Measurements from ENCODE around the gene CXXC5.

Gene CXXC5

DNA sequence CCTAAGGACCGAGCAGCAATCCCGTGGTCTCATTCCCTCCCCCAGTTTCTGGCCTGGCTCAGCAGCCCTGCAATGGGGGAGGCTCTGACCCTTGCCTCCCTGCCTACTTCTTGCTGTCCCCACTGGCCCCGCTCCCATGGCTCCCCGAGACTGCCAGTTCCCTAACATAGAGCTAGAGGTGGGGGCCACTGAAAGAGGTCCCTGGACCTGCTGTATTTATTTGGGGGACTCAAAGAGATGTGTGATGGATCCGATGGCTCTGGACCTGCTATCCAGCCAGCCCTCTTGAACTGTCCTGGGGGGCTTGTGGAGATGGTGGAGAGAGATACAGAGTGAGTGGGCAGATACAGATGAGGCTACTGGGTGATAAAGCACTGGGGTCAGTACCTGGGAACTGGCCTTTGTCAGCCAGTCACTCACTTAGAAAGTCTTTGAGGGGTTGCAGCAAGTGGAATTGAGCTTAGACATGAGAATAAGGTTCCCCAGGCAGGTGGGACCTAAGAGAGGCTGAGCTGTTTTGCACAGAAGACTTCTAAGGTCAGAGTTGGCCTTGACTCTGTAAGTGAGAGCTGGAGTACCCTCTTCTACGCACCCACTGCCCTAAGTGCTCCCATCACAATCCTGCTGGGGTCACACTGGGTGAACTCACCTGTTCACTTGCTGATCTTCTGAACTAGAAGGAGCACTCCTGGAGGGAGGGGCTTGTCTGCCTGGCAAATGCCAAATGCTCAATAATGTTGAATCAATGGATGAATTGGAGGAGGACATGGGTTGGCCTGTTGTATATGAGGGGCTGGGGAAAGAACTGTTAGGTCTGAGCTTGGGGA is 42.9 kb downstream of the CXXC5 start:
- no peak for DNase-seq (ENCODE audit: low read depth in 1 of 2, low spot score in 1 of 2)

DNA sequence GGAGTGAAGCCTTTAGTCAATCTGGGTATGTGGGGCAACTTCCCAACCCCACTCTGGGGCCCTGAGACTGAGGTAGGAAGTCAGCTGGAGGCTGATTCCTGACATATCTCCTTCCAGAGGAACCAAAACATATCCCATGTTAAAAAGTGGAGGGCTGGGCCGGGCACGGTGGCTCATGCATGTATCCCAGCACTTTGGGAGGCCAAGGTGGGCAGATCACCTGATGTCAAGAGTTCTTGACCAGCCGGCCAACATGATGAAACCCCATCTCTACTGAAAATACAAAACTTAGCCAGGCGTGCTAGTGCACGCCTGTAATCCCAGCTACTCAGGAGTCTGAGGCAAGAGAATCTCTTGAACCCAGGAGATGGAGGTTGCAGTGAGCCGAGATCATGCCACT is 44.0 kb downstream of the CXXC5 start:
- no peak for DNase-seq (ENCODE audit: low read depth in 1 of 2, low spot score in 1 of 2)

DNA sequence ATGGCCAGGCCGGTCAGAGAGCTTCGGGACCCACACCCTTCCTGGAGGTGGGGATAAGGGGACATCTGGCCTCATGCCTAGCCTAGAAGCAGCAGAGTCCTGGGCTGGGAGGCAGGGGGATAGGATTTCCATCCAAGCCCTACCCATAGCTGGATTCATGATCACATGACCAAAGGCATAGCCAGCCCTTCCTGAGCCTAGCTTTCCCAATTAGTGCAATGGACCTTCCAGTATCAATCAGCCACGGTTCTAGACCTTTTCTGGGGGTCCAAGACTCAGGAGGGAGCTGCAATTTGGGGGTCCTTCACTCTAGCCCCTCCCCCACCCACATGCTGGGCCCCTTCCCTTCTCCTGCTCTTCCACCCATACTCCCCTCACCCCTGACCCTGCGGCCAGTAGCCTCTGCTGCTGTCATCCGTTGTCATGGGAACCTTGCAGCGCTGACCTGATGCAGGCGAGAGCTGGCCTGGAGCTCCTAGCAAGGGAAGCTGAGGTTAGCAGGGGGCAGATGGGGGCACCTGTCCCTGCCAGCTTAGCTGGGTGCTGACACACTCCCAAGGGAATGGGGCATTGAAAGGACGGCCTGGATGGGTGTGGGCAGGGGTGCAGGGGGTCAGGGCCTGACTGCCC is 44.6 kb downstream of the CXXC5 start:
- no peak for DNase-seq (ENCODE audit: low read depth in 1 of 2, low spot score in 1 of 2)

DNA sequence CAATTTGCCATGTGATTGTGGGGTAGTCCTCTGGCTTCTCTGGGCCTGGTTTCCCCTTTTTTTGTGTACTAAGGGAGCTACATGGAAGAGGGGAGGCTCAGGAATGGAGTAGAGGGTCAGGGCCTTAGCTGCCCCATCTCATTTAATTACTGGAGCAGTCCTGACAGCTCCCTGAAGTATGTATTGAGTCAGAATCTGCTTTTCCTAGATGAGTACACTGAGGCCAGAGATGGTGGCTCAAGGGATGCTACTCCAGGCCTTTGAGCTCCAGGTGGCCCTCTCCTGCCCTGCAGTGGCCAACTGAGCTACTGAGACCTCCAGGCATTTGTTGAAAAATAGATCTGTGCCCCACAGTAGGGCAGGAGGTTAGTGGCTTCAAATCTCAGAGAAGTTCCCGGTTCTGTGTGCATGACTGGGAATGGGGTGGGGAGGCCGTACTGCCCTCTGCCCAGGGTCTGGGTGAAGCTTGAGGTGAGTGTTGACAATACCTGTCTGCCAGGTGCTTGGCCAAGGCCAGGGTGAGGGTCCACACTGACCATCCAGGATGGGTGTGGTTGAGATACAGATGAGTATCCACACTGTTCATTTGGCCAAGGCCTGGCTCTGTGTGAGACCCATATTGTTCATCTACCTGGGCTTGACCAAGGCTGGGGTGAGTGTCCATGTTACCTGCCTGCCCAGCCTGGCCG is 45.7 kb downstream of the CXXC5 start:
- no peak for DNase-seq (ENCODE audit: low read depth in 1 of 2, low spot score in 1 of 2)

DNA sequence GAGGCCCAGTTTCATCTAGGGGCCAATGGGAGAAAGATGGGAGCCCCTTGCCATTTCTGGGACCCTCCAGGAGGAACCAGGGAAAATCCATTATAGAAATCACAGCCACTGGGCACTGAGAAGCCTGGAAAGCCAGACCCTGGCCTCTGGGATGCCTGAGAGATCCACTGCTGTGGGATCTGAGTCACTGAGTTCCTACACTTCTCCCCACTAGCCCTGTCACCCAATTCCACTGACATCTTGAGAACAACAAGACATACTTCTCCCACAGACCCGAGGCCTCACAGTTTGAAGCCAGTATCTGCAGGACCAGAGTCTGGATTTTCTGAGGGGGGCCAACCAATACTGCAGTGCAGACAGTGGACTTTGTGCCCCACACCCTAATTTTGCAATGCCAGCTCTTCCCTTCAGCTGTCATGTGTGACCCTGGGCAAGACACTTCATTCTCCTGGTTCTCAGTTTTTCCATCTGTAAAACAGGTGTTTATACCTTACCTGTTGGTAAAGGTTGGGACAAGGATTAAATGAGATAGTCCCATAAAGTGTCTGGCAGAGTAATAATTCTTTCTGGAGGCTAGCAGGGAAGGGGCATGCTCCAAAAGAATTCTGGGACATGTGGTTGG is 46.5 kb downstream of the CXXC5 start:
- DNase-seq (ENCODE audit: low read depth in 1 of 2, low spot score in 1 of 2): no peak

DNA sequence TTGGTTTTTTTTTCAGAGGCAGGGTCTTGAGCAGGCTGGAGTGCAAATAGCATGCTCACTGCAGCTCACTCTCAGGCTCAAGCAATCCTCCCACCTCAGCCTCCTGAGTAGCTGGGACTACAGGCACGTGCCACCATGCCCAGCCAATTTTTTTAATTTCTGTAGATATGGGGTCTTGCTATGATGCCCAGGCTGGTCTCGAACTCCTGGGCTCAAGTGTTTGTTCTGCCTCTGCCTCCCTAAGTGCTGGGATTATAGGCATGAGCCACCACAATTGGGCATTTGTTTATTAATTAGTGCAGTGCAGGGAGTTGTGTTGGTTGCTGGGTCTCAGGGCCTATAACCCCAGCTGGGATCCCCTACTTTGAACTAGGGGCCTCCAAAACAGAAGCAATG is 47.0 kb downstream of the CXXC5 start:
- no peak for DNase-seq (ENCODE audit: low read depth in 1 of 2, low spot score in 1 of 2)

DNA sequence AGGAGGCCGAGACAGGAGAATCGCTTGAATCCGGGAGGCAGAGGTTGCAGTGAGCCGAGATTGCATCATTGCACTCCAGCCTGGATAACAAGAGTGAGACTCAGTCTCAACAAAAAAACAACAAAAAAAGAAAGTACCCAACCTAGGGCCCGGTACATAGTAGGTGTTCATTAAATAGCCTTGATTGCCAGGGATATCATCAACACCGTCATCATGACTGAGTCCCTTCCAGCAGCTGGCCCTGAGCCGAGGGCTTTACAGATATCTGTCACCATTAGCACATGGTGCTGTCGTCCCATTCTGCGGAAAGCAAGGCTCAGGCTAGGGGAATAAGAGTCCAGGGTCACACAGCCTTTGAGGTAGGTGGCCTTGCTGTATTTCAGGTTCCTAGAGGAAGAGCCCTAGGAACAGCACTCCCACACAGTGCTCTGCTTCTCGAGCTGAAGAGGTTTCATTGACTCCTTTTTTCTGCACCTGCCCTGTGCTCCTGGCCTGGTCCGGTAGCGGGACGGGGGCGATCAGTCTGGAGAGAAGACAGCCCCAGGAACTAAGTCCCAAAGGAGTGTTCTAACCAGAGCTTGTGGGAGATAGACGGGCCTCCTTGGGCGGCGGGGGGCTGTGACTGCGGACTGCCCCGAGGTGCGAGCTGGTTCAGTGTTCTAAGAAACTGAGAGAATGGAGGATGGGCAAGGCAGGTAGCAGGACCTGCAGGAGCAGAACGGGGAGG is 48.2 kb downstream of the CXXC5 start:
- DNase-seq (ENCODE audit: low read depth in 1 of 2, low spot score in 1 of 2): no peak

DNA sequence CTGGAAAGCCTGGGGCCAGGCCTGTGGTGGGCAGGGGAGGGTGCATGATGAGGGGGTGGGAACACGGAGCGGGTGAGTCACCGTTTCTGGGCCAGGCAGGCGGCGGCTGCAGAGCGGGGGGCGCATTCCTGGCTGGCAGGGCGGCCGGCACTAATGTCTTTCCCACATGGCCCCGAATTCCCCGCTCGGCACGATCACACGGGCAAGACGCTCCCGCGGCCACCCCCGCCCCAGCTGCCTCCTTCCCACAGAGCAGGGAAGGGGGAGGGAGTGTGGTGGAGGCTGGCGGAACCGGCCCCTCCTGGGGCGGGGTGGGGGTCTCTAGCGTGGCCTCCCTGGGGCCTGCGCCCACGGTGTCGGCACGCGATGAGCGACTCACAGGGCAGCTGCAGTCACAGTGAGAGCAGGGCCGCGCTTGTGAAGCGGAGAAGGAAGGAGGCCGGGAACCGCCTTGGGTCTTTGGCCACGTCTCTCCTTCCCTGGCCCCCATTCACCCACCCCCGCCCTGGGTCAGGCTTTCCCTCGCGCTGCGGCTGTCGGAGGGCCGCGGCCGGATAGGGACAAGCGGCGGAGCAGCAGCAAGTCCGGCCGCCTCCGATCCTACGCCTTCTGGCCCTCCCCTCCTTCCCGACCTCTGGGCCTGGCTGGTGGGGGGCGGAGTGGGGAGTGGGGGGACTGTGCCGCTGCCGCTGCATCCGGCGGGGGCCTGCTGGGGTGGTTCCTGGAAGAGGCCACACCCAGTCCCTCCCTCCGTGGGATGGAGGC is 48.9 kb downstream of the CXXC5 start:
- no peak for DNase-seq (ENCODE audit: low read depth in 1 of 2, low spot score in 1 of 2)

DNA sequence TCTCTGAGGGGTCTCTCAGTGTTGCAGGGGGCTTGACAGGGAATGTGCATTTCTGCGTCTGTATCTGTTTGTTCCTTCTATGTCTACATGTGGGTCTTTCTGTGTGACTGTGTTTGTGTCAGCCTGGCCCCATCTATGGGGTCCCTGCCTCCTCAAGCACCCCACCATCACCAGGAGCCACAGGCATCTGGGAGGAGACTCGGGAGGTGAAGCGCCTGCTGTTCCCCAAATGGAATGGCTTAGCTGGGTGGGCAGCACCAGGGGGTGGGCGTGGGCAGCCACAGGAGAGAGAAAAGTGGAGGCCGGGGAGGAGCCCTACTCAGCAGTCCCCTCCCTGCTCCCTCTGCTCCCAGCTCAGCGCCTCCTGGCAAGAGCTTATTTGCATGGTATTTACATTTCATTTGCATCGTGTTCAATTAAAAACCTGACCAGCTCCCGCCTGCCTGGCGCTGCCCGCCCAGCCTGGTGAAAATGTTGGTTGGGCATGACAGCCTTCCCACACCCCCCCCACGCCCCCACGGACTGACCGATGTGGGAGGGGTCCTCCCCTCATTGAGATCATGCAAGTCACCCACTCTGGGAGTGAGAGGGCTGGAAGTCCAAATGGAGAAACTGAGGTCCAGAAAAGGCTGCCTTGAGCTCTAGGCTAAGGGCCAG is 50.5 kb downstream of the CXXC5 start:
- no peak for DNase-seq (ENCODE audit: low read depth in 1 of 2, low spot score in 1 of 2)

DNA sequence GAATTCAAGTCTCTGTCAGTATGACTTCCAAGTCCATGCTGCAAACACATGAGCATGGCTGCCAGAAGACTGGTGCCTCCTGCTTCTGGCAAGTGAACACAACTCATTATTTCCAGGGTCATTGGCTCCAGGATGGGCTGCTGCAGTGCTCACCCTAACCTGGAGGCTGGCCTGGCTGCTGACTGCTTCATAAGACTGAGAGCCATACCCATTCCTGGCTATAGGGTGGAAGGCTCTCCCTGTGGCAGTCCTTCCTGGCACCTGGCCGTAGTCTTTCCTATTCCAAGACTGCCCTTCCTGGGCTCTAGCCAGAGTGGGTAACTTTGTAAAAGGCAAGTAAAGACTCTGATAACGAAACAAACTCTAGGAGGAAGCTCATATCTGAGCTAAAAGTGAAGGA is 51.2 kb downstream of the CXXC5 start:
- DNase-seq (ENCODE audit: low read depth in 1 of 2, low spot score in 1 of 2): no peak

DNA sequence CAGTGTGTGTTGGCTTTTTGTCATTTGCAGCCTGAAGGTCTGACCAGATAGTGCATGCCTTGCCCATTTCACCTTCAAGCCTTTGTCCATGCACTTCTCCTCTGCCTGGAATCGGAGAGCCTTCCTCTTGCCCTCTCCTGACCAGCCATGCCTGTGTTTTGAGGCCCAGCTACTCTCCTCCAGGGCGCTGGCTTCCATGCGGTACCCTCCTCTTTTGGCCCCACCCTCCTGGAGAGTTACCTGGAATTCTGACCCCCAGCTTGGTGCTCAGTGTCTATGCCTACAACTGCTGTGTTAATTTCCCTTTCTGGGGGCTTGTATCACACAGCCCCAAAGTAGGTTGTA is 52.5 kb downstream of the CXXC5 start:
- DNase-seq (ENCODE audit: low read depth in 1 of 2, low spot score in 1 of 2): no peak

DNA sequence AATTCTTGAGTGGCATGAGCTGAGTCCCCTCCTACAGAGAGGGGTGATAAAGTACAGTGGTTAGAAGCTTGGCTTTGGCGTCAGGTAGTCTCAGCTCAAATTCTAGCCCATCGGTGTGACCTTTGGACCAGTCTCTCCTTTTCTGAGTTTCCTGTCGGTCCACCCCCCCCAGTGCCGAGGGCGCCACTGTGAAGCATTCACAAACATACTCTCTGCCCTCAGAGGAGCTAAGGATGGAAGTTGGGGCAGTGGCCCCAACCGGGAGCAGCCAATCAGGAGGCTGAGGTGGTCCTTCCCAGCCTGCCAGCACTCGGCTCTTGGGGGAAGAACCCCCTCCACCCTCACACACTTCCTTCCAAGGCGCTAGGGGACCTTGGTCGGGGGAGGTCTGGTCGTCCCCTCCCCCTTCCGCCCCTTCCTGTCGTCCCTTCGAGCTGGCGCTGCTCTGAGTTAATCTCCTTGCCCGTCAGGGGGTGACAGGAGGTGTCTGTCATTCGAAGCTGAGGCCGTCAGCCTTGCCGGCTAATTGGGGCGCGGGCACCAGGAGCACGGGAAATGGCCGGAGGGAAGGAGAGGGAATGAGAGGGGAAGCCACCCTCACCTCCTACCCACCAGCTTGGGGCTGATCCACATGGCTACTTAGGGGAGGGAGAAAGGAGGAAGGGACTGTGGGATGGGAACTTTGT is 53.0 kb downstream of the CXXC5 start:
- no peak for DNase-seq (ENCODE audit: low read depth in 1 of 2, low spot score in 1 of 2)

DNA sequence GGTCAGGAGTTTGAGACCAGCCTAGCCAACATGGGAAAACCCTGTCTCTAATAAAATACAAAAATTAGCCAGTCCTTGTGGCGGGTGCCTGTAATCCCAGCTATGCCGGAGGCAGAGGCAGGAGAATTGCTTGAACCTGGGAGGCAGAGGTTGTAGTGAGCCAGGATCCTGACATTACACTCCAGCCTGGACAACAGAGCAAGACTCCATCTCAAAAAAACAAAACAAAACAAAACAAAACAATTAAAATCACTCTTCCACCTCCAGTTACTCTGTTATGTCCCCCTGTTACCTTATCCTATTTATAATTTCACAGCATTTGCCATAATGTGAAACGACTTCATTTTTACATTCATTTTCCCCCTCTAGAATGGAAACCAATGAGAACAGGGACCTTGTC is 54.4 kb downstream of the CXXC5 start:
- DNase-seq (ENCODE audit: low read depth in 1 of 2, low spot score in 1 of 2): no peak

DNA sequence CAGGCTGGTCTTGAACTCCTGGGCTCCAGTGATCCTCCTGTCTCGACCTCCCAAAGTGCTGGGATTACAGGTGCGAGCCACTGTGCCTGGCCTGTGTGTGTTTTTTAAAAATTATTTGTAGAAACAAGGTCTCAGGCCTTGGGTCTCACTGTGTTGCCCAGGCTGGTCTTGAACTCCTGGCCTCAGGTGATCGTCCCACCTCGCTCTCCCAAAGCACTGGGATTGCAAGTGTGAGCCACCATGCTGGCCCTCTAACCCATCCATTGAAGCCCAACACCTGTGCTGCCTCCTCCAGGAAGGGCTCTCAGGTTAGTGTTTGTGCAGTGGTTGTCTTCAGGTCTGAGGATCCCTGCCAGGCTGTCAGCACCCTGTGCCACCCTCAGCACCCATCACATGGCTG is 56.6 kb downstream of the CXXC5 start:
- DNase-seq (ENCODE audit: low read depth in 1 of 2, low spot score in 1 of 2): no peak

DNA sequence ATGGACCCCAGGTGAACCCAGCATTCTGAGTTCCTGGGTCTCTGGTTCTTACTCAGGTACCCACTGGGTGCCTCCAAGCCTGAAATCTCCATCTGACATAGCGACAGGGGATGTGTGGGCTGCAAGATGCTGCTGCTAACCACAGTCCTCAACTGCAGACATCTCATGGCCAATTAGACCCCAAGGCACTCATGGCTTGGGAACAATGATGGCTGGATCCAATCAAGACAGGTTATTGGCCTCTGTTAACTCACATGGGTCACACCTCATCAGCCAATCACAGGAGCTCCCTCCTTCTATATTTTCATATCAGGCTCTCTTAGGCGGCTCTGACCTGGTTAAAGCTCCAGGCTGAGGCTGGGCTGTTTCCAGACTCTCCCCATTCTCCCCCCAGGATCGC is 57.0 kb downstream of the CXXC5 start:
- no peak for DNase-seq (ENCODE audit: low read depth in 1 of 2, low spot score in 1 of 2)

DNA sequence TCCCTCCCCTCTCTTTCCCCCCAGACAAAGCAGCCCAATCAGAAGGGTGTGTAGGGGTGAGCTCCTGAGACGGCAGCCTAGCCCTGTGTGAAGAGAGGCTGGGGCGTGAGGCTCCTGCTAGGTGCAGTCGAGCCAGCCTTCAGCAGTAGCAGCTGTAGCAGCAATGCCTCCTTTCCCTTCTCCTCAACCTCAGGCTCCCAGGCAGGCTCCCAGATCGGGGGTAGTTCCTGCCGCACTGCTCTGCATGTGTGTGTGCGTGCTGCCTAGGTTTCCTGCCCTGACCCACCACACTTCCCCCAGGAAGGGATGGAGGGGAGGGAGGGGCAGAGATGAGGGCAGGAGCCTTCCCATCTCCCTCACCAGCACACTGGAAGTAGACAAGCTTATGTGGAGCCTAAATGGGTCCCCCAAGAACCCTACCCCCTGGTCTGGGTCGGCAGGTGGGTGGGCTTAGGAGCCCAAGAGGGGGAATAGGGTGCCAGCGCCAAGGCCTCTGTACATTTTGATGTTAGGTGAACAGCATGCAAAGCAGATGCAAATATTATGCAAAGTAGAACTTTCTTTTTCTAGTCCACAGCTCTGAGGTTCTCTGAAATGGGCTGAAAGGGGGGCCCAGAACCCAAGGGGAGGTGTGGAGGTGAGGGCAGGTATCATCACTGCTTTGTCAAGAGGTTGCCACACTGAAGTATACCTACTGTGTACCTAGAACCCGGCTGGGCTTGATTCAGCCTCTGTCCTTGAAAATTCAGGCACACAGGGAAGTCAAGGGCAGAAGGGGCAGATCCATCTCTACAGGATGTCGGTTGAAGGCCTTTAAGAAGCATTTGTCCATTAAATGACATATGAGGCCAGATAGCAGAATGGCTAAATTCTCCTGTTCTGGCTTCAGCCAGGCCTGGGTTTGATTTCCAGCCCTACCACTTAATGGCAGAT is 57.8 kb downstream of the CXXC5 start:
- no peak for DNase-seq (ENCODE audit: low read depth in 1 of 2, low spot score in 1 of 2)

DNA sequence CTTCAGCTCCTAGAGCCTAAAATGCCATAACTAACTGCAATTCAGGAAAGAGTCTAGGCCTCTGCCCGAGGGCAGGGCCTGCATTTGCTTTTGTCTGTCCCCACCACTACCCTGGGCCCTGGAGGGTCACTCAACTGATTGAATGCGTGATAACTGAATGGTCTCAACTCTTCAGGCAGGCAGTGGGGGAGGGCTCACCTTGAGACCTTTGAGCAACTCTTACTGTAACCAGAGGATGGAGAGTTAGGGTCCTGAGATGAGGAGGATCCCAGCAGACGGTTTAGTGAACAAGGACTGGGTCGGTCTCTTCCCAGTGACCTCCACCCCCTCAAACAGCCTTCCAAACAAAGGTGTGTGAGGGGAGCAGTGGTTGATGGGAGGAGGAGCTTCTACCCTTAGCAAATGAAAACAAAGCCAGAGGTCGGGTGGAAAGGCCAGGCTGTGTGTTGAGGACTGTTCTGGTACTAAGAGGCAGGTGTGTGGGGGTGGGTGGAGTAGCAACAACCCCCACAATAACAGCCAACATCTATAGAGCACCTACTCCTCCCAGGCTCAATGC is 59.4 kb downstream of the CXXC5 start:
- DNase-seq (ENCODE audit: low read depth in 1 of 2, low spot score in 1 of 2): no peak

DNA sequence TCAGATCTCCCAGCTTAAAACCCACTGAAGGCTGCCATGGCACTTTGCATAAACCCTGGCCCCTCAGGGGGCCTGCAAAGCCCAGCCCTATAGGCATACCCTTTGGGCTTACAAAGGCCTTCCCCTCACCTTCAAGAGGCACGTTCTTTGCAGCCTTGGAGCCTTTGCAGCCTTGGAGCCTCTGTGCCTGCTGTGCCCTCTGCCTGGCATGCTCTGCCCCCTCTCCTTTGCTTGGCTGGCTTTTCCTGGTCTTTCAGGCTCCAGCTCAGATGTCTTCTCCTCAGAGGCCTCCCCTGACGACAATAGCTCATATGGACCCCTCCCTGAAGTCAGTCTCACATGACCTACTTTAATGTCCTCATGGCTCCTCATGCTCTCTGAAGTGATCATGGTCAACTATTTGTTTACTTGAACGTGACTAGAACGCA is 60.3 kb downstream of the CXXC5 start:
- DNase-seq (ENCODE audit: low read depth in 1 of 2, low spot score in 1 of 2): no peak

All from stimulated activated CD4-positive, alpha-beta T cell treated with anti-CD3 and anti-CD28 coated beads, Interleukin-15, amount 100 ng/mL, for 1 hour (primary cell).